VCaP (cell line): ENCODE data around the gene GPR37L1.
"Not testable (repeated sequence)": the region's sequence is repeated elsewhere in the genome, so short reads cannot be mapped to it uniquely, and the experiment has no call there.

ENCODE experiments used
- H3K27ac ChIP-seq: fragments of 450-650 bp; 2 replicates; pipeline ENCODE4 v1.5.1; 2017
- CTCF ChIP-seq: fragments of 450-650 bp; conservative IDR thresholded peaks from 2 replicates; pipeline ENCODE4 v1.5.1; 2017; ENCODE audit warnings: mild to moderate bottlenecking, moderate library complexity

The GPR37L1 gene

GRCh38 chr1:202165267-202165941, 42.7 kb downstream of the GPR37L1 start:
- no peak for TF ChIP-seq CTCF
- H3K27ac ChIP-seq: no peak overlapping the region

GRCh38 chr1:202165942-202166843, 43.5 kb downstream of the GPR37L1 start:
- H3K27ac ChIP-seq: no peak overlapping the region
- no peak for TF ChIP-seq CTCF

GRCh38 chr1:202167054-202167453, 44.3 kb downstream of the GPR37L1 start:
- H3K27ac ChIP-seq: not testable (repeated sequence)

GRCh38 chr1:202167708-202168415, 45.1 kb downstream of the GPR37L1 start:
- H3K27ac ChIP-seq: no peak overlapping the region
- no peak for TF ChIP-seq CTCF

- TF ChIP-seq CTCF: no peak
- no peak overlapping the region for H3K27ac ChIP-seq
These were observed 46.1 kb downstream of the GPR37L1 start for GRCh38 chr1:202168861-202169260.

GRCh38 chr1:202170726-202171125, 48.0 kb downstream of the GPR37L1 start:
- no peak overlapping the region for H3K27ac ChIP-seq
- TF ChIP-seq CTCF: no peak

GRCh38 chr1:202171292-202172014, 48.7 kb downstream of the GPR37L1 start:
- TF ChIP-seq CTCF: no peak

More at GRCh38 chr1:202171292-202172014, 48.7 kb downstream of the GPR37L1 start:
- no peak overlapping the region for H3K27ac ChIP-seq
